Subcutaneous adipose tissue (tissue), 4 donors: ENCODE measurements around the gene ADK. TPM values are rescaled to one million over a fixed set of nuclear protein-coding genes. Genes with fewer than 3 reads are reported as not detected.

Experiments
- total RNA-seq, 4 donors: library from RNA; depleted of rRNA; stranded (reverse); fragments of >200 nt; gene quantifications; one replicate each; pipeline ENCODE4 v1.1.0, GENCODE V29; 2016
- TF ChIP-seq, protein P1 (sequence below): fragments of 450-650 bp; IDR thresholded peaks from one replicate; pipeline ENCODE4 v1.5.1; 2016; ENCODE audit warnings: low read depth, mild to moderate bottlenecking, control low read depth, antibody characterized with exemption, moderate library complexity

ADK gene
- total RNA-seq, 4 donors from 2014 or later, result 21.7 to 52.2 (median 38.8) TPM

DNA sequence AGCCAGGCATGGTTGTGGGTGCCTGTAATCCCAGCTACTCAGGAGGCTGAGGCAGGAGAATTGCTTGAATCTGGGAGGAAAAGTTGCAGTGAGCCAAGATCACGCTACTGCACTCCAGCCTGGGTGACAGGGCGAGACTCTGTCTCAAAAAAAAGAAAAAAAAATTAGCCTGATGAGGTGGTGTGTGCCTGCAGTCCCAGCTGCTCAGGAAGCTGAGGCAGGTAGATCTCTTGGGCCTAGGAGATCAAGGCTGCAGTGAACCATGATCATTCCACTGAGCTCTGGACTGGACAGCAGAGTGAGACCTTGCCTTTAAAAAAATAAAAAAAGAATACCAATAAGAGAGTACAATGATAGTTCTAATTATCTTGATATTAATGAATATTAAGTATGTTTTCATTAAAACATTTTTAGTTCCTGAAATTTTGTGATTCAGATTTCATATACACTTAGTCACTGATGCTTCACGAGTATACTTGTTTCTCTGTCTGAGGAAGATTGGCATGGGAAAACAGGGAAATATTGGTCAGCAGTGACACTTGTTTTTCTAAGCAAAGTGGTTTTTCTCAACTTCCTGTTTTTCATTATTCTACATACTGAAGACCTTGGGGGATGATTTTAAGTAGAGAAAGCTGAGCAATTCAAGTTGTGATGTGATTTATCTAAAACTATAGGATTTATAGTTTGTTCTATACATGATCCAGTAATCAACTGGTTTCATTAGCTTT is 76.8 kb downstream of the ADK start:
- TF ChIP-seq, protein P1, sequence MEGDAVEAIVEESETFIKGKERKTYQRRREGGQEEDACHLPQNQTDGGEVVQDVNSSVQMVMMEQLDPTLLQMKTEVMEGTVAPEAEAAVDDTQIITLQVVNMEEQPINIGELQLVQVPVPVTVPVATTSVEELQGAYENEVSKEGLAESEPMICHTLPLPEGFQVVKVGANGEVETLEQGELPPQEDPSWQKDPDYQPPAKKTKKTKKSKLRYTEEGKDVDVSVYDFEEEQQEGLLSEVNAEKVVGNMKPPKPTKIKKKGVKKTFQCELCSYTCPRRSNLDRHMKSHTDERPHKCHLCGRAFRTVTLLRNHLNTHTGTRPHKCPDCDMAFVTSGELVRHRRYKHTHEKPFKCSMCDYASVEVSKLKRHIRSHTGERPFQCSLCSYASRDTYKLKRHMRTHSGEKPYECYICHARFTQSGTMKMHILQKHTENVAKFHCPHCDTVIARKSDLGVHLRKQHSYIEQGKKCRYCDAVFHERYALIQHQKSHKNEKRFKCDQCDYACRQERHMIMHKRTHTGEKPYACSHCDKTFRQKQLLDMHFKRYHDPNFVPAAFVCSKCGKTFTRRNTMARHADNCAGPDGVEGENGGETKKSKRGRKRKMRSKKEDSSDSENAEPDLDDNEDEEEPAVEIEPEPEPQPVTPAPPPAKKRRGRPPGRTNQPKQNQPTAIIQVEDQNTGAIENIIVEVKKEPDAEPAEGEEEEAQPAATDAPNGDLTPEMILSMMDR, result no peak

DNA sequence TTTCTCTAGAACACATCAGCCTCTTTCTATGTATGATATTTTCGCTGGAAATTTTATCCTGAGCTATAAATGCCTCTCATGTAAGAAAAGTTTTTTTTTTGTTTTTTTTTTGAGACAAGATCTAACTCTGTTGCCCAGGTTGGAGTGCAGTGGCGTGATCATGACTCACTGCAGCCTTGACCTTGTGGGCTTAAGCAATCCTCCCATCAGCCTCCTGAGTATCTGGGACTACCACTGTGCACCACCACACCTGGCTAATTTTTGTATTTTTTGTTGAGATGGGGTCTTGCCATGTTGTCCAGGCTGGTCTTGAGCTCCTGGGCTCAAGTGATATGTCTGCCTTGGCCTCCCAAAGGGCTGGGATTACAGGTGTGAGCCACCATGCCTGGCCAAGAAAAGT is 80.4 kb downstream of the ADK start:
- TF ChIP-seq, protein P1, result no peak

DNA sequence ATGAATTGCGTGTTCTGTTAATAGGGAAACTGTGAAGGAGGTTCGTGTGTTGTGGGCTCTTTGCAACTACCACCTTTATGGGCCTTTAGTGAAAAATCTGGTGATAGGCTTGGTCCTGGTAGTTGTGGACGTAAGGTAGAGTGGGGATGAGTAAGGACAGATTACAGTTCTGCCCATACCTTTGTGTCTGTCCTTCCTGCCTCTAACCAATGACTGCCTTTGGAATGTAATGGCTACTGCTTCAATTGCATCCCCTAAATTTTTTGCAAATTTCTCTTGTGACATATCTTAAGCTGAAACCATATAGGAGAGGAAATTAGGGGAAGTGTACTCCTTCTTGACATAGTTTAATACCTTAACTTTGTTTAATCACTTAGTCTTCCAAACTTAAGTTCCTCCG is 82.3 kb downstream of the ADK start:
- TF ChIP-seq, protein P1, result no peak

DNA sequence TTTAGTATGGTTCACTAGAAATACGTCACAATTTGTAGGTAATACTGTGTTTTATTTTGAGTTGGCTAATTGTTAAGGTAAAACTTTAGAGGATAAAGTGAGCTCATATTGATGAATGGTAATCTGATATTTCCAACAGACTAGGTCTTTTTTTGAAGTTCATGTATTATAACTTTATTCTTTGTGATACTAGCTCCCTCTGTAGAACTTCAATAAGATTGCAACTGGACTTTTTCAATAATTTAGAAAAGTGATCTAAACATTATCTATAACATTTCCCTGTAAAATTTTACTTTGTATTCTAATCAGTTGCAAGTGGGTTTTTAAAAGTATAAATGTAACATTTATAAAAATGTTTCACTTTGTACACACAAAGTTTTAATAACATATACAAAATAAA is 83.5 kb downstream of the ADK start:
- TF ChIP-seq, protein P1, result no peak

DNA sequence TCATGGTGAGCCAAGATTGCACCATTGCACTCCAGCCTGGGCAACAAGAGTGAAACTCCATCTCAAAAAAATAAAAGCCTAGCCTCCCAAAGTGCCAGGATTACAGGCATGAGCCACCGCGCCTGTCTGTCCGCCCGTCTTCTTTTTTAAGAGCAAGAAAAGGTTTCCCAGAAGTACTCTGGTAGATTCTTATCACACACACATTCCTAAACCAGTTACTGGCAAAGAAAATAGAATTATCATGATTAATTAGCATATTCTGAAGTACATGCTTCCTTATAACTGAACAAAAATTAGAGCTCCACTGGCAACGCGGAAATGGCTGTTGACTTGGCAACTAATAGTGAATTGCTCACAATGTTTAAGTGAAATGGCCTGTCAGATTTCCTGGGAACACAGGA is 87.0 kb downstream of the ADK start:
- TF ChIP-seq, protein P1, result no peak

DNA sequence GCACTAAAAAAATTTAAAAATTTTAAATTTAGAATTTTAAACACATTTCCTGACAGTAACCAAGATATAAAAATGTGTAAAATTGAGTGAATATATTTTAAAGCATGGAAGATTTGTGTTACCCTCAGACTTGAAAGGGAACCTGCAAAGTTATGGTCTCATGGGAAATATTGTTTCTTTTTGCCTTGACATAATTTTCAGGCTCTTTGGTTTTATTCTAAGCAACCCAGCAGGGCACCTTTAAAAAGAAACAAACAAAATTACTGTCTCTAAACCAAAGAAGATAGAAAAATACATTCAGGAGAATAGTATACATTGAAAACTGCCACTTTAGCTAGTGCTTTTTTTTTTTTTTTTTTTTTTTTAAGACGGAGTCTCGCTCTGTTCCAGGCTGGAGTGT is 87.5 kb downstream of the ADK start:
- TF ChIP-seq, protein P1, result no peak

DNA sequence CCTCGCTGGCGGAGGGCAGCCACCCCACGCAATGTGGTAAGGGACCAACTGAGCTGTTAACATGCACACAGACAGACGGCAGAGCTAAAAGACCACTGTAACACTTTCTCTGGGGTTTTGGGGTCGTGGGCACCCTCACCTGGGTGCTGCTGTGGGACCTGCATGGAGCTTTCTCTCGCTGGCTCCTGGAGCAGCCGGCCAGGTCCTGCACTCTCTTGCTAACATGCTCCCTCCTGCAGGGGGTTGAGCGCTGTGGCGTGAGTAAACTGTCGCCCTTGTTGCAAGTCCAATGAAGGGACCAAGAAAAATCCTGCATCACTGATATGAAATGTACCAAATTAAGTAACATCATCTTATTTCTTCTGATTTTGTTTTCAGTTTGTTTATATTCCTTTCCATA is 92.0 kb downstream of the ADK start:
- TF ChIP-seq, protein P1, result no peak
